Measurements from ENCODE around the gene PHRF1. TPM values are rescaled to one million over a fixed set of nuclear protein-coding genes. Genes with fewer than 3 reads are reported as not detected.

The PHRF1 gene
- total RNA-seq, 1 donor from 2014 or later: 21.1 TPM

GRCh38 chr11:660681-661444 lies 84.6 kb downstream of the PHRF1 start:
- TF ChIP-seq CTCF (IDR thresholded peaks at IDR 0.05; ENCODE audit: insufficient read depth, low read length, severe bottlenecking): no peak
- no peak for FAIRE-seq
- H3K36me3 ChIP-seq (ENCODE audit: control insufficient read depth, insufficient read depth, low read length): peaks cover 16% of the 10 kb centered on the region
- no peak overlapping the region for H3K4me3 ChIP-seq (ENCODE audit: low read depth, low read length)
- no peak for DNase-seq (ENCODE audit: low read depth)
- no peaks in the 10 kb centered on the region for H3K27me3 ChIP-seq (ENCODE audit: control insufficient read depth, insufficient read depth, low read length)

Other genes with a start within 250 kb of the PHRF1 start
- gene B4GALNT4, start 207.0 kb upstream of the PHRF1 start, total RNA-seq: 10.8 and 11.4 TPM in 2 replicates
- gene PKP3, start 182.3 kb upstream of the PHRF1 start, total RNA-seq: 231 and 328 TPM in 2 replicates
- 15.9 and 24.7 TPM in 2 replicates for gene SIGIRR, start 161.5 kb upstream of the PHRF1 start, total RNA-seq
- 7.4 and 9.2 TPM in 2 replicates for gene ANO9, start 134.5 kb upstream of the PHRF1 start, total RNA-seq
- 26.3 and 29.4 TPM in 2 replicates for gene PTDSS2, start 126.2 kb upstream of the PHRF1 start, total RNA-seq
- 361 and 427 TPM in 2 replicates for gene RNH1, start 69.2 kb upstream of the PHRF1 start, total RNA-seq
- 150 and 199 TPM in 2 replicates for gene HRAS, start 40.9 kb upstream of the PHRF1 start, total RNA-seq
- 0.26 and 0.38 TPM in 2 replicates for gene LRRC56, start 38.9 kb upstream of the PHRF1 start, total RNA-seq
- gene LMNTD2, start 15.7 kb upstream of the PHRF1 start, total RNA-seq: 0.90 and 1.1 TPM in 2 replicates
- gene RASSF7, start 15.5 kb upstream of the PHRF1 start, total RNA-seq: 44.4 and 45.5 TPM in 2 replicates
- gene IRF7, start 39.5 kb downstream of the PHRF1 start, total RNA-seq: 15.3 and 18.2 TPM in 2 replicates
- gene CDHR5, start 48.5 kb downstream of the PHRF1 start, total RNA-seq: not detected in 2 replicates
- not detected in 2 replicates for gene SCT, start 50.7 kb downstream of the PHRF1 start, total RNA-seq
- gene DRD4, start 60.8 kb downstream of the PHRF1 start, total RNA-seq: 0.13 TPM in 1 of 2 replicates, not detected in the other
- gene DEAF1, start 118.8 kb downstream of the PHRF1 start, total RNA-seq: 23.4 and 26.9 TPM in 2 replicates
- 9.0 and 28.8 TPM in 2 replicates for gene TMEM80, start 119.3 kb downstream of the PHRF1 start, total RNA-seq
- gene EPS8L2, start 129.8 kb downstream of the PHRF1 start, total RNA-seq: 105 and 169 TPM in 2 replicates
- gene TALDO1, start 171.0 kb downstream of the PHRF1 start, total RNA-seq: 251 and 253 TPM in 2 replicates
- gene GATD1, start 201.0 kb downstream of the PHRF1 start, total RNA-seq: 17.9 and 18.7 TPM in 2 replicates
- gene CEND1, start 213.6 kb downstream of the PHRF1 start, total RNA-seq: not detected in 2 replicates
- gene SLC25A22, start 221.8 kb downstream of the PHRF1 start, total RNA-seq: 4.4 and 5.3 TPM in 2 replicates
- 4.4 and 5.0 TPM in 2 replicates for gene PIDD1, start 228.8 kb downstream of the PHRF1 start, total RNA-seq
- 211 and 353 TPM in 2 replicates for gene RPLP2, start 233.5 kb downstream of the PHRF1 start, total RNA-seq
- gene PNPLA2, start 242.4 kb downstream of the PHRF1 start, total RNA-seq: 9.0 and 15.6 TPM in 2 replicates